Colonic mucosa (tissue), 4 donors: ENCODE data around the gene MFSD6. TPM values are rescaled to one million over a fixed set of nuclear protein-coding genes. Genes with fewer than 3 reads are reported as not detected.

Experiments used
- DNase-seq: peaks from one replicate; pipeline ENCODE4 v3.0.0-alpha.2; 2020
- H3K27ac ChIP-seq: fragments of 200-600 bp; one replicate; pipeline ENCODE4 v1.8.0; 2021
- H3K27me3 ChIP-seq: fragments of 200-600 bp; one replicate; pipeline ENCODE4 v1.8.0; 2021
- H3K36me3 ChIP-seq: fragments of 200-600 bp; one replicate; pipeline ENCODE4 v1.8.0; 2021
- H3K4me1 ChIP-seq: fragments of 200-600 bp; one replicate; pipeline ENCODE4 v1.8.0; 2021; ENCODE audit warnings: mild to moderate bottlenecking
- H3K4me3 ChIP-seq: fragments of 200-600 bp; one replicate; pipeline ENCODE4 v1.8.0; 2021
- H3K9ac ChIP-seq, 2 donors: one replicate each; pipeline ENCODE4 v1.7.0; 2013; ENCODE audit warnings: control low read depth in 2 of 2, low read depth in 2 of 2, low read length in 2 of 2
- H3K9me3 ChIP-seq: fragments of 200-600 bp; one replicate; pipeline ENCODE4 v1.8.0; 2021
- intact Hi-C: fragments of 100-400 bp; cut with DNase I; formaldehyde crosslinking; loops from one replicate; pipeline ENCODE4 v1.14.1; 2022
- total RNA-seq, 2 donors: library from RNA; stranded (reverse); fragmentation: NEBNext Ultra II Directional in 1 of 2; extraction: Animal tissue kit (Norgen Biotek cat#: 25700) in 1 of 2; gene quantifications; one replicate each; pipeline ENCODE4 v1.2.1, GENCODE V29; 2021
- TF ChIP-seq, protein P1 (sequence below): fragments of 200-600 bp; IDR thresholded peaks from one replicate; pipeline ENCODE4 v1.8.0; 2022; ENCODE audit warnings: antibody characterized with exemption, mild to moderate bottlenecking
- donor health status: healthy.
- donor health status: DM: no; HTN: no; CAD: no.
- donor health status: DM: no; HTN: no; CAD: no.

Gene MFSD6
- total RNA-seq, 2 donors from 2014 or later, result 60.9 to 83.3 TPM

DNA sequence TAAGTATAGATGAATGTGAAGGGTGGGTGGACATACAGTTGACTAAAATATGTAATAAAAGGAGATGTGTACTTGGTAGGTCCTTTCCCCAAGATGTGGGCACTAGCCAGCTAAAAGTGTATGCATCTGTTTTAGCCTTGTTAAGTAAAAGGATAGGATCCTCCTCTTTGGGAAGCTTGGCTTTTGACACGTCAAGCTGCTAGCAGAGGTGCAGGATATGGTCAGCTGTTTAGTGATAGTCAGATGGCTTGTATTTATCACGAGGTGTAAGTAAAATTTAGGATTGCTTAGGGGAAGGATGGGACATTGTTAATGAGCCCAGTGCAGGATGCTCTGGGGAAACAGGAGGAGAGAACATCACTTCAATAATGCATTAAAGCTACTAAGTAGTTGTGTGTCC lies 1.5 kb downstream of the MFSD6 start:
- Histone ChIP-seq H3K27ac (no peak overlapping the region), H3K4me1 (peaks cover 7% of the 10 kb centered on the region)

DNA sequence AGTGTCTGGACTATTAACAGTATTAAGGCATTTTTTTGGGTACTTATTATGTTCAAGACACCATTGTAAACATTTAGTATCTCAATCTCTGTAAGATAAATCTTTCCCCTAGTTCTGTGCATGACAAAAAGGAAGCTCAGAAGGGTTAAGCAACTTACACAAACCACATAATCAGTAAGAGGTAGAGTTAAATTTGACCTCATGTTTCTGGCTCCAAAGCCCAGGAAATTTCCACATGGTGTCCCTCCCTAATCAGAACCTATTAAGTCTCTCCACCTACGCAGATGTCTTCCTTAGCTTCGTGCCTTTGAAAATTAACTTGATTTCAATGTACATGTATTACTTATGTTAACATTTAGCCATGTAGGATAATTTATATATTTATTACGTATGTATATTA lies 2.0 kb downstream of the MFSD6 start:
- TF ChIP-seq, protein P1, sequence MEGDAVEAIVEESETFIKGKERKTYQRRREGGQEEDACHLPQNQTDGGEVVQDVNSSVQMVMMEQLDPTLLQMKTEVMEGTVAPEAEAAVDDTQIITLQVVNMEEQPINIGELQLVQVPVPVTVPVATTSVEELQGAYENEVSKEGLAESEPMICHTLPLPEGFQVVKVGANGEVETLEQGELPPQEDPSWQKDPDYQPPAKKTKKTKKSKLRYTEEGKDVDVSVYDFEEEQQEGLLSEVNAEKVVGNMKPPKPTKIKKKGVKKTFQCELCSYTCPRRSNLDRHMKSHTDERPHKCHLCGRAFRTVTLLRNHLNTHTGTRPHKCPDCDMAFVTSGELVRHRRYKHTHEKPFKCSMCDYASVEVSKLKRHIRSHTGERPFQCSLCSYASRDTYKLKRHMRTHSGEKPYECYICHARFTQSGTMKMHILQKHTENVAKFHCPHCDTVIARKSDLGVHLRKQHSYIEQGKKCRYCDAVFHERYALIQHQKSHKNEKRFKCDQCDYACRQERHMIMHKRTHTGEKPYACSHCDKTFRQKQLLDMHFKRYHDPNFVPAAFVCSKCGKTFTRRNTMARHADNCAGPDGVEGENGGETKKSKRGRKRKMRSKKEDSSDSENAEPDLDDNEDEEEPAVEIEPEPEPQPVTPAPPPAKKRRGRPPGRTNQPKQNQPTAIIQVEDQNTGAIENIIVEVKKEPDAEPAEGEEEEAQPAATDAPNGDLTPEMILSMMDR, result no peak
- Histone ChIP-seq H3K9me3 (no peaks in the 10 kb centered on the region), H3K4me1 (peaks cover 7% of the 10 kb centered on the region), H3K36me3 (no peaks in the 10 kb centered on the region), H3K27me3 (no peaks in the 10 kb centered on the region), H3K9ac (no peak overlapping the region), H3K4me3 (no peak overlapping the region), H3K27ac (no peak overlapping the region)
- DNase-seq, result no peak
- intact Hi-C loops, result no loop called here

More for the DNA sequence above, 1.5 kb downstream of the MFSD6 start:
- no peaks in the 10 kb centered on the region for H3K9me3 ChIP-seq
- TF ChIP-seq, protein P1, result no peak
- no peaks in the 10 kb centered on the region for H3K36me3 ChIP-seq
- H3K9ac ChIP-seq, result peak overlapping the region in 1 of 2 donors; percentile 83
- intact Hi-C loops, result no loop called here
- H3K27me3 ChIP-seq, result no peaks in the 10 kb centered on the region
- no peak for DNase-seq
- H3K4me3 ChIP-seq, result no peak overlapping the region

DNA sequence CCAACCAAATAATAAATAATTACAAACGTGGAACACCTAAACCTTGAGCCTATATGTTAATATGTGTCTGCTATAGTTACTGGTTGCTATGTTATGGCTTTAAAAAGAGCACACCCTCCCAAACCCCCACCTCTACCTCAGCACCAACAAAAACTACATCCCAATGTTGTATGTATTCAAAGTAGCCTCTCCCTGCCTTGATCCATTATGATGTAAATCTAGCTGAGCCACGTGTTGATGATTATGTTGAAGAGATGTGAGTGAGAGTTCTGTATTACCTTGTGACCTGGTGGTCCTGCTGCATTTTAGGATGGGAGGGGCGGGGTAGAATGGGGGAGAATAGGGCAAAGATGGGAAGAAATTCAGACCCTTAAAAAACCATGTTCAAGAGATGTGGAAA lies 4.8 kb downstream of the MFSD6 start:
- TF ChIP-seq, protein P1, result no peak
- H3K9ac ChIP-seq, result no peak overlapping the region
- no peak for DNase-seq
- no peaks in the 10 kb centered on the region for H3K36me3 ChIP-seq
- H3K27me3 ChIP-seq, result no peaks in the 10 kb centered on the region
- H3K27ac ChIP-seq, result no peak overlapping the region
- intact Hi-C loops, result no loop called here
- H3K4me3 ChIP-seq, result no peak overlapping the region
- H3K9me3 ChIP-seq, result no peaks in the 10 kb centered on the region
- peaks cover 16% of the 10 kb centered on the region for H3K4me1 ChIP-seq

DNA sequence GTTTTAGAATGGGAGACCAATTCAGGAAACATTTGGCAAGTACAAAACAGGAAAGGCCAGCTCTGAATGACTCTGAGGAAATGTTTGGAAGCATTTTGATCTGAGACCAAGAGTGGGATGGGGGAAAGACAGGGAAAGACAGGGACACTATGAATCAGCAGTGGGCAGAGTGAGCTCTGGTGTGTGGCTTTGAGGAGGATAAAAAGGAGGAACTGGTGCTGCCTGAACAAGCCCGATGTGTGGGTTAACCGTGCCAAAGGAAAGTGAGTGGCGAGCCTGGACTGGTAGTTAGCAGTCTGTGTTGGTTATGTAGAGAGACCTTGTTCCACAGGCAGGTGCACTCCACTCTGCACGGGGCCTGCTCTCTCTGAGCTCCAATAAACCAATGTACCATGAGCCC lies 5.3 kb downstream of the MFSD6 start:
- intact Hi-C loops, result no loop called here
- Histone ChIP-seq H3K27me3 (no peaks in the 10 kb centered on the region), H3K9me3 (no peaks in the 10 kb centered on the region), H3K27ac (no peak overlapping the region), H3K4me1 (peaks cover 16% of the 10 kb centered on the region), H3K9ac (no peak overlapping the region), H3K4me3 (no peak overlapping the region), H3K36me3 (no peaks in the 10 kb centered on the region)
- DNase-seq, result no peak
- TF ChIP-seq, protein P1, result no peak

DNA sequence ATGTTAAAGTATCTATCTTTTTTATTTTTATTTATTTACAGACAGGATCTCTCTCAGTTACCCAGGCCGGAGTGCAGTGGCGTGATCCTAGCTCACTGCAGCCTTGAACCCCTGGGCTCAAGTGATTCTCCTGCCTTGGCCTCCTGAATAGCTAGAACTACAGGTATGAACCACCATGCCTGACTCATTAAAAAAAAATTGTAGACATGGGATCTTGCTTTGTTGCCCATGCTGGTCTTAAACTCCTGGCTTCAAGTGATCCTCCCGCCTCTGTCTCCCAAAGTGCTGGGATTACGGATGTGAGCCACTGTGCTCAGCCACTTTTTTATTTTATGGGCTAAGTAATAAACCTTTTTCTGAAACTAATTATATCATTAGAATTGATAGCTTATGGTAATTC lies 7.1 kb downstream of the MFSD6 start:
- TF ChIP-seq, protein P1, result no peak
- Histone ChIP-seq H3K4me3 (no peak overlapping the region), H3K9me3 (no peaks in the 10 kb centered on the region), H3K36me3 (no peaks in the 10 kb centered on the region), H3K27ac (peak overlapping the region; percentile 19), H3K27me3 (no peaks in the 10 kb centered on the region), H3K9ac (no peak overlapping the region), H3K4me1 (peaks cover 16% of the 10 kb centered on the region)
- intact Hi-C loops, result no loop called here
- no peak for DNase-seq
